Fibroblast of peridontal ligament (primary cell): ENCODE measurements around the gene PARD6G.
"Not testable (repeated sequence)": the region's sequence is repeated elsewhere in the genome, so short reads cannot be mapped to it uniquely, and the experiment has no call there.

Source experiments
- DNase-seq: peaks from one replicate; pipeline ENCODE4 v3.0.0-alpha.2; 2010; ENCODE audit errors: extremely low read depth

The PARD6G gene

DNA sequence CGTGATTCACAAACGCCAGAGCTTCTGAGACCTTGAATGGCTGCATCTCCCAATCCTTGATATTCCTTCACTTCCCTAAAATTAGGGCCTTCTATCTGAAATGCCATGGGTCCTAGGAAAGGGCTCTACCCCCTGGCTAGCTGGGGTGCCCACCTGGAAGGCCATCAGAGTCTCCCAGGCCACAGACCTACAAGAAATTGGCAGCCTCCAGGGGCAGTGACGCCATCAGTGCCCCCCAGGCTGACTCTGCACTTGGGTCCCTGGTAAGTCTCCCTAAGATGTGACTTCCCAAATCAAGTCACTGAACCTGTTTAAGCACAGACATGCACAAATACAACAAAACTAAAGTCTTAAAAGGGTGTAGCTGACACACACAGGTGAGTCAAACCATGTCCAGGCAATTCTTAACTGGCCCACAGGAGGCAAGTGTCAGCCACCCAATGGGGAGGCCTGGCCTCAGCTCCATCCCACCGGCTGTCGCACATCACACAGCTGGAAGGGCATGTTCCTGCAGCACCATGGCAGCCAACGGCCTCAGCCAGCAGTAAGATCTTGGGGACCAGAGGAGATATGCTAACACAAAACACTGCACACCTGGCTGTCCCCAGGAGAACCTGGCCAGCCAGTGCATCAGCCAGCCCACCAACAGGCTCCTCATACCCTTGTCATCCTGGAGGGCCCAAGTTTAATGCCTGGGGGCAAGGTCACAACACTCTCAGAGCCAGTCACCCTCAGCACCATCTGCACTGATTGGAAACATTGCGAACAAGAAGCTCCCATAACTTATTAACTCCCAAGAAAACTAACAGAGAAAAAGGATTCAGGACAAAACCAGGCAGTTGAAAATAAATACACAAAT lies 5.2 kb downstream of the PARD6G start:
- DNase-seq, result no peak

GRCh38 chr18:80239830-80240229 lies 7.5 kb downstream of the PARD6G start:
- DNase-seq, result no peak

DNA sequence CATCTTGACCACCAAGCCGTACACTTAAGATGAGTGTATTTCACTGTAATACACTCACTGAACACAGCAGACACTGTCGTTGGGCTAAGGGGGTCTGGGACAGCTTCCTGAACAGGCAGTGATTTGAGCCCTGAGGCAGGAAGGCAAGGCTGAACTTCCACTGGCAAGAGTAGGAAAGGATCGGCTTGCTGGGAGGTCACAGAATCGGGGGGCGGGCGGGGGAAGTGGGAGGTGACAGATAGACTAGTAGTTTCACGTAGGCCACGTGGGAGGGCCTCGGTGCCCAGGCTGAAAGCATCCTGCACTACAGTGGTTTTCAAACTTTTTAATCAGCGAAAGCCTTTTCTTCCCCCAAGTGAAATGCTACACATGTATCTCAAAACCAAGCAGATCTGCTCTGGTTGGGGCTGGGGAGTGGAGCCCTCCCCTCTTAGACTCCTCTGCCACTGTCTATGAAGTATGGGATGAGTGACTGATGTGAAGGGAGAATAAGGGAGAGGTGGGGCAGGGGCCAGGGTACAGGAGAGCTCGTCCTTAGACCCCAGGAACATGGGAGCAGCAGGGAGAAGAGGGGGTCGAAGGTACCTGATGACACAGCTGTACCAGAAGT lies 8.6 kb downstream of the PARD6G start:
- DNase-seq, result no peak

DNA sequence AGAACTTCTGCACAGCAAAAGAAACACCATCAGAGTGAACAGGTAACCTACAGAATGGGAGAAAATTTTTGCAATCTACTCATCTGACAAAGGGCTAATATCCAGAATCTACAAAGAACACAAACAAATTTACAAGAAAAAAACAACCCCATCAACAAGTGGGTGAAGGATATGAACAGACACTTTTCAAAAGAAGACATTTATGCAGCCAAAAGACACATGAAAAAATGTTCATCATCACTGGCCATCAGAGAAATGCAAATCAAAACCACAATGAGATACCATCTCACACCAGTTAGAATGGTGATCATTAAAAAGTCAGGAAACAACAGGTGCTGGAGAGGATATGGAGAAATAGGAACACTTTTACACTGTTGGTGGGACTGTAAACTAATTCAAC lies 9.8 kb downstream of the PARD6G start:
- not testable (repeated sequence) for DNase-seq

DNA sequence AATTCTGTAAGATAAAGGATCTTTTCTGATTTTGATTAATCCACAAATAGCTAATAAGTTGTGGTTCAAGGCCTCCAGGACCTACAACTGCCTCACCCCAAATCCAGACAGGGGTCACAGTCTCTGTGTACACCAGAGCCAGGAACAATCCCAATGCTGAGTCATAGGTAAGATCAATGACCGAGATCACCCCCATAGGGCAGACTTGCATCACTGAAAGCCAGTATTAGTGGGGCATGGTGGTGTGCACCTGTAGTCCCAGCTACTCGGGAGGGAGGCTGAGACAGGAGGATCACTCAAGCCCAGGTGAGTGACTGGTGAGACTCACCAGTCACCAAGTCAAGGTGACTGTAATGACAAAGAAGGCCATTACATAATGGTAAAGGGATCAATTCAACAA lies 12.9 kb downstream of the PARD6G start:
- DNase-seq, result no peak

GRCh38 chr18:80233899-80234298 lies 13.4 kb downstream of the PARD6G start:
- no peak for DNase-seq

GRCh38 chr18:80233201-80233835 lies 14.0 kb downstream of the PARD6G start:
- no peak for DNase-seq

GRCh38 chr18:80232710-80233109 lies 14.6 kb downstream of the PARD6G start:
- no peak for DNase-seq

DNA sequence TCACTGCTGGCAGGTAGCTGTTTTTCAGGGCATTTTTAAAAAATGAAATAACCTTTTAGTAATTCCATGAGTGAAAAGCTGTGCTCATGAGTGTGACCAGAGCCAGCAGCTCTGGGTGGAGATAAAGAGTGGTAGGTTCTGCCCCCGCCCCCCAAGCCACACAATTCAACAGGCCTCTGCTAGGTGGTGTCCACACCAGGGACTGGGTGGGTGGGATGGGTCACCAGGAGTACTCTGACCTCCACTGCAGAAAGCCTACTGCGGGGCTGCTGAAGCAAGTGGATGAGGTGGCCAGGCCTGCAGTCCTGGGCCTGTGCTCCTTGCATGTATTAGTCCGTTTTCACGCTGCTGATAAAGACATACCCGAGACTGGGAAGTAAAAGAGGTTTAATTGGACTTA lies 15.3 kb downstream of the PARD6G start:
- no peak for DNase-seq

DNA sequence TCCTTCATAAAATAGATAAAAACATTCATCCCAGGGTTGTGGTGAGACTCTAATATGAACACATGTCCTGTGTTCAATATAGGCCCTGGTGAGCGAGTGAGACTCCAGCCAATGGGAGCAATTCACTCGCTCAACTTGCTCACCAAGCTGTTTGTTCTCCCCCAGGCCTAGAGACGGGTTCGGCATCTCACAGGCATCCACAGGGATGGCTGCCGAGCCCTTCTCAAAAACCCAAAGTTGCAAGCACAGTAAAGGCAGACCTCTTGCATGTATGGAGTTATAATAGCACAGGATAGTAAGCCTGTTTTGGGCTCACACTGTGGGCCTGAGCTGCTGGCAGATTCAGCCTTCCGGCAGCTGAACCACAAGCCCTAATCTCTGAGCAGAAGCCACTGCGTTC lies 15.7 kb downstream of the PARD6G start:
- no peak for DNase-seq

GRCh38 chr18:80231151-80231550 lies 16.2 kb downstream of the PARD6G start:
- no peak for DNase-seq

DNA sequence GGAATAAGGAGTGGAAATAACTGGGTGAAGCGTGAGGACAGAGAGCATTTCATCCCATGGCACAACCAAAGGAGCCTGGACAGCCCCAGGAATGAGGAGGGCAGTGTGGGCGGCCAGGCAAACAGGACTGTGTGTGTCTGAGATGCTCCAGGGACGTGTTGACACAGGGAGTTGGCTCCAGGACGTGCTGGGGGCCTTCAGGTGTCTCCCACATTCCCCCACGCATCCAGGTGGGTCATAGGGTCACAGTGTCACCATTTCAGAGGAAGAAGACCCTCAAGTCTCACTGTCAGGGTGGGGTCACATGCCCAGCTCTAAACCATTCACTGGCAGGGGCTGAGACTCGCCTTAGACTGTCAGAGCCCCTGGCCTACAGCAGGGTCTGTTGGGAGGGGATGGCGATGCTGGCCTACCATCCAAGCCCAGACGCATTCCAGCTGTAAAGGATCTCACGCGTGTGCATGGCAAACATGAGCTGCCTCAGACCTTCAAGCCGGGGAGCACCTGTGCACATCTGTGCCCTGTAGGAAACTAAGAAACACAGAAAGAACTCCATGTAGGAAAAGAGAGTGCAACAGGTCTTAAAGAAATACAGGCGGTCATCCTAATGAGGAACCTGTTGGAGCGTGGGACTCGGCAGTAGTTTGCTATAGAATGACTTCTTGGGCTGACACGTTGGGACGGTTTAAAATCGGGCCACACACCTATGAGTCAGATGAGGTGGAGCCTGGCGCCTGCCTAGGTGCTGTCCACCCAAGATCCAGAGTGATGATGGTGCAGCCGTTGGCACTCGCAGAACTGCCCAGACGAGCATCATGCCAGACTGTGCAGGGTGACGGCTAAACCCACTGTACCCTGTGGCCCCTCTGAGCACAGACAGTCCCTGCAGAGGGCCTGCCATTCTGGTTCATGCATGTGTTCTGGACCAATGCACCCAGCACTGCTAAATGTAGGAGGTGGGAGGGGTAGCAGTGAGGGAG lies 17.3 kb downstream of the PARD6G start:
- no peak for DNase-seq

DNA sequence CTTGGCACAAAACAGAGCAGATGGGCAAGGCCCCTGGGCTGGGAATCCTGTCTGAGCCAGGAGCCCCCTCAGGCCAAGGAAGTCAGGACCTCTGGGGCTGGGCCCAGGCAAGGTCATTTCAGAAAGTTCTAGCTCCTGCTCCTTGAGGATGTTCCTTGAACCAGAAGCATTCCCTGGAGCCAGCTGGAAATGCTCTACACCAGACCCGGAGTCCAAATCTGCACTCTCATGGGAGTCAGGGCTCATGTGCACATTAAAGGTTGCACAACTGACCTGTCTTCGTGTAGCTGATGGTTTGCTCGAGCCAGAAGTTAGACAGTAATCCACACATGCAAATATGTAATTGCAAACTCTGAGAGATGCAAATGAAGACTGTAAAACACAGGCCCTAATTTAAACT lies 18.0 kb downstream of the PARD6G start:
- no peak for DNase-seq

DNA sequence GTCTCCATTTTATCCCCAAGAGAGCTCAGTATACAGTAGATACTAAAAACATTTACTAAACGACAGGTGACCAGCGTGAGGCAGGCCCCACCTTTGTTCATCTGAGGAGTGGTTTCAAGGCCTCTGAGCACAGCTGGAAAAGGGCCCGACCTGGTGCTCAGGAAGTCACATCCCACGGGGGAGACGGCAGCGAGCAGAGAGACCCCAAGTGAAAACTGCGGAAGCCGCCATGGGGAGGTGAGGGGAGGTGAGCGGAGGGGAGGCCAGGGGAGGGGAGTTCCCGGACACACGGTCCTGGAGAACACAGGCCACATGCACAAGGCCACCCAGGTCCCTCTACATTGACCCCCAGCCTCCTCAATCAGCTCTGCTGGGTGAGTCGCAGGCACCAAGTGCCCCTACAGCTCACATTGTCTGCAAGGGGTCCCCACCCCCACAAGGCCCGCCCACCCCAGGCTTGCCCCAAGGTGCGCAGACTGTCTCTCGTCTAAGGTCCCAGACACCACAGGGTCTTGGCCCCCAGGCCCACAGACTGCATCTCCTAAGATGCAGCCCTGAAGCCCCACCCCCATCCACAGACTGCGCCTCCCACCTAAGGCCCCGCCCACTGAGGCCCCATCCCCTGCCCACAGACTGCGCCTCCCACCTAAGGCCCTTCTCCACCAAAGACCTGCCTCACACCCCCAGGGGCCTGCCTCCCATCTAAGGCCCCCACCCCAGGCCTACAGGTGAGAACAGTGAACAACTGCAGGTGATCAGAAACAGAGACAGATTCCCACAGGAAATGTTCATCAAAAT lies 19.1 kb downstream of the PARD6G start:
- DNase-seq, result no peak

GRCh38 chr18:80227472-80227871 lies 19.8 kb downstream of the PARD6G start:
- DNase-seq, result no peak

- DNase-seq, result no peak
Observed at GRCh38 chr18:80225685-80226084, 21.6 kb downstream of the PARD6G start.

DNA sequence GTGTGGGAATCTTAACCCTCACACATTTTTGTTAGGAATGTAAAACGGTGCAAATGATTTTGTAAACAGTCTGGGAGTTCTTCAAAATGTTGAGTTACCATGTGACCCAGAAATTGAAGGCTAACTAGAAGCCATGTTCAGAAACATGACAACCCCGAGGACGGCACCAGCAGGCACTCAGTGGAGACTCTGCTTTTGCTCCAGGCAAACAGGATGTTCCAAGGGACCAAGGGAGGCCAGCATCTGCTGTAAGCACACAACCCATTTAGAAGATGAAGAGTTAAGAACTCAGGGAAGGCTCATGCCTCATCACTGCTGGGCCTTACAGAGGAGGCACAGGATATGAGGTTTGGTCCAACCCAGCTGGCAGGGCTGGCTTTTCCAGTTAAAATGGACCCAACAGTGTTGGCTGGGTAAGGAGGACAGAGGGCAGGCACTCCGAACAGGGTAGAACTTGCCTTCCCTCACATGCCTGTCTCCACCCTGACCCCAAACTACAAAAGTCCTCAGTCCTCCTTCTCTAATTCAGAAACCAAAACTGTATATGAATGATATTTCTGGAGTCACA lies 23.6 kb downstream of the PARD6G start:
- no peak for DNase-seq

DNA sequence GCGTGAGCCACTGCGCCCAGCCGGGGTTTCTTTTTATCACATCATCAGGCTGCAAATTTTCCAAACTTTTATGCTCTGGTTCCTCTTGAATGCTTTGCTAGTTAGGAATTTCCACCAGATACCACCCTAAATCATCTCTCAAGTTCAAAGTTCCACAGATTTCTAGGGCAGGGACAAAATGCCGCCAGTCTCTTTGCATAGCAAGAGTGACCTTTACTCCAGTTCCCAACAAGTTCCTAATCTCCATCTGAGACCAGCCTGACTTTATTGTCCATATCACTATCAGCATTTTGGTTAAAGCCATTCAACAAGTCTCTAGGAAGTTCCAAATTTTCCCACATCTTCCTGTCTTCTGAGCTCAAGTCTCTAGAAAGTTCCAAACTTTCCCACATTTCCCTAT lies 27.8 kb downstream of the PARD6G start:
- DNase-seq, result not testable (repeated sequence)

DNA sequence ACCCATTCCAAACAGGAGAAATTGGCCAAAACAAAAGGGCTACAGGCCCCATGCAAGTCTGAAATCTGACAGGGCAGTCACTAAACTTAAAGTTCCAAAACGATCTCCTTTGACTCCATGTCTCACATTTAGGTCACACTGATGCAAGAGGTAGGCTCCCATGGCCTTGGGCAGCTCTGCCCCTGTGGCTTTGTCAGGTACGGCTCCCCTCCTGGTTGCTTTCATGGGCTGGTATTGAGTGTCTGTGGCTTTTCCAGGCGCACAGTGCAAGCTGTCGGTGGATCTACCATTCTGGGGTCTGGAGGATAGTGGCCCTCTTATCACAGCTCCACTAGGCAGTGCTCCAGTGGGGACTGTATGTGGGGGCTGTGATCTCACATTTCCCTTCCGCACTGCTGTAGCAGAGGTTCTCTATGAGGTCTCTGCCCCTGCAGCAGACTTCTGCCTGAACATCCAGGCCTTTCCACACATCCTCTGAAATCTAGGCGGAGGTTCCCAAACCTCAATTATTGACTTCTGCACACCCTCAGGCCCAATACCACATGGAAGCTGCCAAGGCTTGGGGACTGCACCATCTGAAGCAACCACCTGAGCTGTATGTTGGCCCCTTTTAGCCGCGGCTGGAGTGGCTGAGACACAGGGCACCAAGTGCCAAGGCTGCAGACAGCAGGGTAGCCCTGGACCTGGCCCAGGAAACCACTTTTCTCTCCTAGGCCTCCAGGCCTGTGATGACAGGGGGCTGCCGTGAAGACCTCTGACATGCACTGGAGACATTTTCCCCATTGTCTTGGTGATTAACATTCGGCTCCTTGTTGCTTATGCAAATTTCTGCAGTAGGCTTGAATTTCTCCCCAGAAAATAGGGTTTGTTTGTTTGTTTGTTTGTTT lies 28.7 kb downstream of the PARD6G start:
- DNase-seq, result no peak

- no peak for DNase-seq
Observed at GRCh38 chr18:80213182-80213581, 34.1 kb downstream of the PARD6G start.
